GM21825 (cell line): ENCODE measurements around the gene CLASP2.
"Not testable (repeated sequence)": the region's sequence is repeated elsewhere in the genome, so short reads cannot be mapped to it uniquely, and the experiment has no call there.

Source experiments
- ATAC-seq: cut with Tn5 transposase; IDR thresholded peaks from one replicate; pipeline ENCODE4 v1.9.1; 2021; ENCODE audit warnings: mild to moderate bottlenecking, moderate library complexity; ENCODE audit not compliant: unreplicated experiment

The CLASP2 gene

DNA sequence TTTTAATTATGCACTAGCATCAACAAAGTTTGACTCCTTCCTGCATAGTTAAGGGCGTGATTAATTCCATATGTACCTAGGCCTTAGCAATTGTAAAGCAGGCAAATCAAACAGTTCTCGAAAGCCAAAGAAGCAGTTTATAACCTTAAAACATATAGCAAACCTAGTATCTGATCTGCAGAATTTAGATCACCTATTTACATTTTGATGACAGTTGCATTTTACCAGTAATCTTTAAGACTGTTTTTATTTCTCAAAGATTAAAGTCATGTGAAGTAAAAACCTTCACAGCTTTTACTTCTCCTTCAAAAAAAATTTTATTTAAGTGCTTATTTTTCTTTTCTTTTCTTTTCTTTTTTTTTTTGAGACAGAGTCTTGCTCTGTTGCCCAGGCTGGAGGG is 257.0 kb downstream of the CLASP2 start:
- ATAC-seq, result no peak

DNA sequence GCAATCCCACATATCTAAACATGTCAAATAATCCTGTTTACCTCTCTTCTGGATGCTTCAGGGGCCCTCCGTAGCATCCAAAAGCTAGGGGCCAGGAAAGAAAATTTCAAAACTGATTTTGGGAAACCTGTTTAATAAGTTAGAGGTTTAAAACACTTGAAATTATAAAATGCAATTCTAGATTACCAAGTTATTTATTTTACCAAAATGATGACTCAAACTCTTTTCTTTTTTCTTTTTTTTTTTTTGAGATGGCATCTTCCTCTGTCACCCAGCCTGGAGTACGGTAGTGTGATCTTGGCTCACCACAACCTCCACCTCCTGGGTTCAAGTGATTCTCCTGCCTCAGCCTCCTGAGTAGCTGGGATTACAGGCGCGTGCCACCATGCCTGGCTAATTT is 258.5 kb downstream of the CLASP2 start:
- ATAC-seq, result not testable (repeated sequence)

DNA sequence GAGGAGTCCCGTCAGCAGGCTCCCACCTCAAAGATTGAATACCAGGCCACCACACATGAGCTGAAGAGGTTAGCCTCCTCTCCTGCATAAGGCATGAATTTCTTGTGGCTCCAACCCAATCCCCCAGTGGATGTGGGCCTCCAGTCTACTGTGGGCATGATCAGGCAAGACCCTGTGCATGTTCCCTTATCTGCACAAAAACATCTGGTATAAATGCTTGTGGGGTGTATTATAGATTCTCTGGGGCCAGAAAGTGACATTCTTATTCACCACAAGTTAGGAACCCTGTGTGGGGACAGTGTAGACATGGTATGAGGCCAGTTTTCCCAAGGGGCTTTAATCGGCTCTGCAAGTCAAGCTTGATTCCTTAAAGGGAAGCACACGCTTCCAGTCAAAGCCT is 259.6 kb downstream of the CLASP2 start:
- ATAC-seq, result no peak

DNA sequence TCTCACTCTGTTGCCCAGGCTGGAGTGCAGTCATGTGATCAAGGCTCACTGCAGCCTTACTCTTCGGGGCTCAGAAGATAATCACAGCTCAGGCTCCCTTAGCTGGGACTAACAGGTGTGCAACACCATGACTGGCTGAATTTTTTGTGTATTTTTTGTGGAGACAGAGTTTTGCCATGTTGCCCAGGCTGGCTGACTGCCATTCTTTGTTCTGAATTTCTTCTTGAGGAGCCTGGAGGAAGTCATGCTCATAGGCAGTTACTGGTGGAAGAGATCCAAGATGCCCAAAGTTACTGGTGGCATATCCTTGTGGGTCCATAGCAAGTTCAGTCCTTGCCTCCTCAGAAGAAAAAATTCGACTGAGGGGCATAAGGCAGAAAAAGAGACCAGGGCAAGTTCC is 261.3 kb downstream of the CLASP2 start:
- no peak for ATAC-seq

DNA sequence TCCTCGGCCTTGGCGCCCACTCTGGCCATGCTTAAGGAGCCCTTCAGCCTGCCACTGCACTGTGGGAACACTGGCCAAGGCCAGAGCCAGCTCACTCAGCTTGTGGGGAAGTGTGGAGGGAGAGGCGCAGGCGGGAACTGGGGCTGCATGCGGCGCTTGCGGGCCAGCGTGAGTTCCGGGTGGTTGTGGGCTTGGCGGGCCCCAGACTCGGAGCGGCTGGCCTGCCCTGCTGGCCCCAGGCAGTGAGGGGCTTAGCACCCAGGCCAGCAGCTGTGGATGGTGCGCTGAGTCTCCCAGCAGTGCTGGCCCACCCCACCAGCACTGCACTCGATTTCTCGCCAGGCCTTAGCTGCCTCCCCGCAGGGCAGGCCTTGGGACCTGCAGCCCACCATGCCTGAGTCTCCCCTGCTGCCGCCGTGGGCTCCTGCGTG is 264.7 kb downstream of the CLASP2 start:
- ATAC-seq, result no peak

GRCh38 chr3:33451994-33452393 is 266.1 kb downstream of the CLASP2 start:
- ATAC-seq, result not testable (repeated sequence)

DNA sequence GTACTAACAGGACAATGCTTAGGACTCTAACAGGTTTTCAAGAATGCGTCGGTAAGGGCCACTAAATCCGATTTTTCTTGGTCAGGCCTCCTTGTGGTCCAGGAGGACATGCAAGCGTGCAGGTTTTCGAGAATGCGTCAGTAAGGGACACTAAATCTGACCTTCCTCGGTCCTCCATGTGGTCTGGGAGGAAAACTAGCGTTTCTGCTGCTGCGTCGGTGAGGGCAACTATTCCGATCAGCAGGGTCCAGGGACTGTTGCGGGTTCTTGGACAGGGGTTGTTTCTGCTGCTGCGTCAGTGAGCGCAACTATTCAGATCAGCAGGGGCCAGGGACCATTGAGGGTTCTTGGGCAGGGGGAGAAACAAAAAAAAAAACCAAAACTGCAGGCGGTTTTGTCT is 270.1 kb downstream of the CLASP2 start:
- ATAC-seq, result no peak

GRCh38 chr3:33447256-33447625 is 270.8 kb downstream of the CLASP2 start:
- ATAC-seq, result not testable (repeated sequence)
